GM12878 (cell line): ENCODE data around the gene THEM4. TPM values are rescaled to one million over a fixed set of nuclear protein-coding genes. Genes with fewer than 3 reads are reported as not detected.

Source experiments
- ATAC-seq: fragments of 200-7000 bp; cut with Tn5 transposase; 3 replicates; pipeline ENCODE4 v1.9.1; 2020; ENCODE audit warnings: mild to moderate bottlenecking, moderate library complexity
- BruUV-seq: library from RNA; stranded (reverse); fragments of 400-500 nt; replicated peaks from 2 replicates; lab custom pipeline; 2021; lab: Mats Ljungman, UMichigan
- CTCF ChIA-PET: fragments of 300-600 bp; sonication (Branson Sonifier 250); formaldehyde crosslinking; extraction: SDS; loops from one replicate; lab custom pipeline; 2021; ENCODE audit warnings: inconsistent platforms; lab: Yijun Ruan, JAX
- POLR2A ChIA-PET: fragments of 350-600 bp; formaldehyde crosslinking; extraction: SDS; loops from one replicate; lab custom pipeline; 2021; ENCODE audit warnings: inconsistent platforms; lab: Charles Lee
- RAD21 ChIA-PET: fragments of 300-600 bp; sonication (Branson Sonifier 250); formaldehyde crosslinking; loops from one replicate; lab custom pipeline; 2023; ENCODE audit warnings: antibody characterized with exemption; ENCODE audit not compliant: unreplicated experiment; lab: Charles Lee
- SMC1A ChIA-PET: fragments of 300-600 bp; sonication (Branson Sonifier 250); formaldehyde crosslinking; loops from one replicate; lab custom pipeline; 2023; ENCODE audit not compliant: unreplicated experiment, uncharacterized antibody; lab: Charles Lee
- DNase-seq: peaks from one replicate; pipeline ENCODE4 v3.0.0-alpha.2; 2011; ENCODE audit warnings: low read depth, low spot score
- FAIRE-seq: peaks from 3 replicates; lab custom pipeline; 2011; peaks lifted over from hg19 to GRCh38; lab: Jason Lieb, UNC
- H2AFZ ChIP-seq: 2 replicates; pipeline ENCODE4 v1.6.0; 2011; ENCODE audit warnings: low read depth, low read length, control low read depth; ENCODE audit not compliant: control insufficient read depth
- H3K27ac ChIP-seq: 2 replicates; pipeline ENCODE4 v1.5.1; 2011; ENCODE audit warnings: control low read depth; ENCODE audit not compliant: control insufficient read depth, insufficient read depth
- H3K27me3 ChIP-seq, 2 experiments: replicated peaks in 1 of 2; 2 replicates each; pipeline versions ENCODE4 v1.6.0 to v1.6.1; 2011; ENCODE audit warnings: low read length in 1 of 2; ENCODE audit not compliant: control insufficient read depth in 2 of 2, insufficient read depth in 2 of 2
- H3K36me3 ChIP-seq, 2 experiments: 2 replicates each; pipeline ENCODE4 v1.5.1; 2011; ENCODE audit warnings: low read length in 1 of 2; ENCODE audit not compliant: control insufficient read depth in 2 of 2, insufficient read depth in 2 of 2
- H3K4me1 ChIP-seq: 2 replicates; pipeline ENCODE4 v1.6.1; 2011; ENCODE audit warnings: mild to moderate bottlenecking, low read length, moderate library complexity, mixed read lengths; ENCODE audit not compliant: control insufficient read depth, insufficient read depth
- H3K4me2 ChIP-seq: 2 replicates; pipeline ENCODE4 v1.6.0; 2011; ENCODE audit warnings: control low read depth; ENCODE audit not compliant: control insufficient read depth, insufficient read depth
- H3K4me3 ChIP-seq: fragments of 200-600 bp; sonication (generic); 2 replicates; pipeline ENCODE4 v1.5.1; 2016
- H3K79me2 ChIP-seq: 2 replicates; pipeline ENCODE4 v1.6.0; 2011; ENCODE audit warnings: low read length; ENCODE audit not compliant: control insufficient read depth, insufficient read depth
- H3K9ac ChIP-seq: 2 replicates; pipeline ENCODE4 v1.8.0; 2011; ENCODE audit warnings: low read length, control low read depth, mixed read lengths; ENCODE audit not compliant: control insufficient read depth, insufficient read depth
- H3K9me3 ChIP-seq: replicated peaks from 3 replicates; pipeline ENCODE4 v1.5.1; 2011; ENCODE audit warnings: mild to moderate bottlenecking, low read length; ENCODE audit not compliant: control insufficient read depth, insufficient read depth
- H4K20me1 ChIP-seq: 2 replicates; pipeline ENCODE4 v1.6.0; 2011; ENCODE audit not compliant: control insufficient read depth, insufficient read depth
- E4F1 ChIP-seq: fragments of 450-650 bp; IDR thresholded peaks from 2 replicates; pipeline ENCODE4 v1.6.1; 2018; ENCODE audit warnings: borderline replicate concordance, mild to moderate bottlenecking; ENCODE audit not compliant: partially characterized antibody
- ELK1 ChIP-seq: IDR thresholded peaks from 2 replicates; pipeline ENCODE4 v1.6.1; 2012; ENCODE audit warnings: low read depth, low read length, improper control_type of control experiment
- HSF1 ChIP-seq: fragments of 150-350 bp; IDR thresholded peaks from 2 replicates; pipeline ENCODE4 v1.6.1; 2014; ENCODE audit warnings: mild to moderate bottlenecking, low read depth, low read length
- NR2C2 ChIP-seq: IDR thresholded peaks from 2 replicates; pipeline ENCODE4 v1.6.1; 2011; ENCODE audit warnings: borderline replicate concordance, low read depth; ENCODE audit not compliant: control insufficient read depth, insufficient read length
- PKNOX1 ChIP-seq: fragments of 450-650 bp; IDR thresholded peaks from 2 replicates; pipeline ENCODE4 v1.6.1; 2016; ENCODE audit warnings: mild to moderate bottlenecking
- RB1 ChIP-seq: fragments of 450-650 bp; formaldehyde crosslinking; IDR thresholded peaks from 2 replicates; pipeline ENCODE4 v1.6.1; 2017; ENCODE audit warnings: mild to moderate bottlenecking, borderline replicate concordance
- SMAD5 ChIP-seq: IDR thresholded peaks from 2 replicates; pipeline ENCODE4 v1.6.1; 2016; ENCODE audit warnings: antibody characterized with exemption, low read depth
- TBL1XR1 ChIP-seq: IDR thresholded peaks from 2 replicates; pipeline ENCODE4 v1.6.1; 2012; ENCODE audit warnings: low read depth, low read length, improper control_type of control experiment
- ZSCAN29 ChIP-seq: fragments of 450-650 bp; IDR thresholded peaks from 2 replicates; pipeline ENCODE4 v1.6.1; 2017; ENCODE audit warnings: mild to moderate bottlenecking, moderate library complexity
- in situ Hi-C: fragments of 300-500 bp; cut with MboI; formaldehyde crosslinking; loops from 9 replicates; pipeline ENCODE4 v1.14.3; 2018; ENCODE audit warnings: mixed read lengths
- intact Hi-C: fragments of 100-400 bp; cut with micrococcal nuclease; formaldehyde crosslinking; loops from one replicate; pipeline ENCODE4 v1.14.2; 2022; ENCODE audit not compliant: unreplicated experiment
- polyA plus RNA-seq, 11 experiments: library from polyadenylated mRNA; depleted of rRNA in 4 of 11; unstranded in 6 of 11; stranded (reverse) in 5 of 11; fragments of >200 nt; fragmentation: Nextera tagmentation in 4 of 11; fragmentation: Illumina TruSeq in 1 of 11; extraction: Ambion mirVana in 4 of 11; extraction: Trizol in 1 of 11; gene quantifications; 1 replicate in 1 of 11; 2 replicates in 10 of 11; pipeline versions ENCODE4 v1.2.1 to v1.2.3, GENCODE V29; 2011 to 2016; ENCODE audit warnings: inconsistent platforms in 2 of 11, missing spikeins in 2 of 11, low read depth in 1 of 11
- total RNA-seq, 4 experiments: library from RNA; depleted of rRNA in 3 of 4; stranded (reverse); fragments of >200 nt in 3 of 4; fragmentation: Illumina TruSeq in 1 of 4; extraction: Trizol in 1 of 4; gene quantifications; 2 replicates each; pipeline versions ENCODE4 v1.2.1 to v1.2.3, GENCODE V29; 2013 to 2021

Gene THEM4
- total and polyA plus RNA-seq, 10 of the 15 experiments (the other 5 are each of a cell fraction or from before 2014, with no cell fraction given) = 3.4 to 30.8 (median 17.9) TPM

- FAIRE-seq = no peak
- in situ Hi-C loops = no loop called here
- H3K36me3 ChIP-seq = no peaks in the 10 kb centered on the region
Measured at GRCh38 chr1:151862604-151863003, 46.7 kb downstream of the THEM4 start.

More at GRCh38 chr1:151862604-151863003, 46.7 kb downstream of the THEM4 start:
- intact Hi-C loops = no loop called here
- no peaks in the 10 kb centered on the region for H3K9me3 ChIP-seq
- H3K4me2 ChIP-seq = no peak overlapping the region
- H3K9ac ChIP-seq = no peak overlapping the region
- RAD21 ChIA-PET = no interaction called here
- no peaks in the 10 kb centered on the region for H4K20me1 ChIP-seq
- H3K4me1 ChIP-seq = peaks cover 9% of the 10 kb centered on the region
- POLR2A ChIA-PET = no interaction called here
- H3K27me3 ChIP-seq = peaks cover 0 to 3% of the 10 kb centered on the region in 2 experiments; a peak in 2 of 4 replicates
- ATAC-seq = no peak
- CTCF ChIA-PET = no interaction called here
- H2AFZ ChIP-seq = no peak overlapping the region
- no peak for DNase-seq
- no peak overlapping the region for H3K27ac ChIP-seq
- H3K4me3 ChIP-seq = no peak overlapping the region
- H3K79me2 ChIP-seq = no peaks in the 10 kb centered on the region
- no TSS peak for BruUV-seq
- SMC1A ChIA-PET = interaction anchor here (1.1 kb wide), 1 partner anchor 9 kb away, joined by 3 read pairs; no protein-coding TSS in a partner anchor
- TF ChIP-seq NR2C2 (no peak), PKNOX1 (no peak), HSF1 (no peak), SMAD5 (no peak), TBL1XR1 (no peak), RB1 (no peak), E4F1 (no peak), ZSCAN29 (no peak), ELK1 (no peak)
